ENCODE results near the gene NFX1.
"Not testable (repeated sequence)": the region's sequence is repeated elsewhere in the genome, so short reads cannot be mapped to it uniquely, and the experiment has no call there.

The NFX1 gene

GRCh38 chr9:33385979-33386640, 95.8 kb downstream of the NFX1 start:
- in situ Hi-C loops (cut with MboI; ENCODE audit: low sequenced_read_pairs): not testable (repeated sequence)

GRCh38 chr9:33386641-33386996, 96.3 kb downstream of the NFX1 start:
- in situ Hi-C loops (cut with MboI; ENCODE audit: low sequenced_read_pairs): not testable (repeated sequence)

GRCh38 chr9:33386998-33387397, 96.7 kb downstream of the NFX1 start:
- in situ Hi-C loops (cut with MboI; ENCODE audit: low sequenced_read_pairs): not testable (repeated sequence)

- in situ Hi-C loops (cut with MboI; ENCODE audit: low sequenced_read_pairs): no loop called here
Measured at GRCh38 chr9:33388110-33388994, 98.0 kb downstream of the NFX1 start.

GRCh38 chr9:33391111-33391771, 100.9 kb downstream of the NFX1 start:
- in situ Hi-C loops (cut with MboI; ENCODE audit: low sequenced_read_pairs): not testable (repeated sequence)

- in situ Hi-C loops (cut with MboI; ENCODE audit: low sequenced_read_pairs): not testable (repeated sequence)
Measured at GRCh38 chr9:33392591-33393021, 102.3 kb downstream of the NFX1 start.

- in situ Hi-C loops (cut with MboI; ENCODE audit: low sequenced_read_pairs): no loop called here
Measured at GRCh38 chr9:33393581-33393980, 103.3 kb downstream of the NFX1 start.

- in situ Hi-C loops (cut with MboI; ENCODE audit: low sequenced_read_pairs): not testable (repeated sequence)
Measured at GRCh38 chr9:33393986-33394385, 103.7 kb downstream of the NFX1 start.

- in situ Hi-C loops (cut with MboI; ENCODE audit: low sequenced_read_pairs): not testable (repeated sequence)
Measured at GRCh38 chr9:33395159-33395879, 105.0 kb downstream of the NFX1 start.

GRCh38 chr9:33397801-33398200, 107.5 kb downstream of the NFX1 start:
- in situ Hi-C loops (cut with MboI; ENCODE audit: low sequenced_read_pairs): not testable (repeated sequence)

- in situ Hi-C loops (cut with MboI; ENCODE audit: low sequenced_read_pairs): not testable (repeated sequence)
Measured at GRCh38 chr9:33399047-33399446, 108.7 kb downstream of the NFX1 start.

- in situ Hi-C loops (cut with MboI; ENCODE audit: low sequenced_read_pairs): not testable (repeated sequence)
Measured at GRCh38 chr9:33401809-33402208, 111.5 kb downstream of the NFX1 start.

GRCh38 chr9:33402371-33402770, 112.1 kb downstream of the NFX1 start, which contains the start of gene AQP7:
AQP7 (minus strand) TSS chr9:33402568; CDS start chr9:33401262, 1,306 bp downstream.
- in situ Hi-C loops (cut with MboI; ENCODE audit: low sequenced_read_pairs): not testable (repeated sequence)

GRCh38 chr9:33403941-33404787, 113.8 kb downstream of the NFX1 start:
- in situ Hi-C loops (cut with MboI; ENCODE audit: low sequenced_read_pairs): no loop called here

GRCh38 chr9:33404788-33405362, 114.6 kb downstream of the NFX1 start:
- in situ Hi-C loops (cut with MboI; ENCODE audit: low sequenced_read_pairs): no loop called here

- in situ Hi-C loops (cut with MboI; ENCODE audit: low sequenced_read_pairs): no loop called here
Measured at GRCh38 chr9:33407061-33407460, 116.7 kb downstream of the NFX1 start.

GRCh38 chr9:33408087-33408486, 117.8 kb downstream of the NFX1 start:
- in situ Hi-C loops (cut with MboI; ENCODE audit: low sequenced_read_pairs): no loop called here

- in situ Hi-C loops (cut with MboI; ENCODE audit: low sequenced_read_pairs): no loop called here
Measured at GRCh38 chr9:33414268-33414667, 124.0 kb downstream of the NFX1 start.

GRCh38 chr9:33414889-33415500, 124.7 kb downstream of the NFX1 start:
- in situ Hi-C loops (cut with MboI; ENCODE audit: low sequenced_read_pairs): no loop called here
